Fibroblast of lung (primary cell): ENCODE results near the gene IP6K2. TPM values are rescaled to one million over a fixed set of nuclear protein-coding genes. Genes with fewer than 3 reads are reported as not detected.

Experiments used
- DNase-seq, 2 donors: peaks; one replicate each; pipeline versions ENCODE4 v3.0.0 to v3.0.0-alpha.2; 2010; ENCODE audit warnings: low read depth in 2 of 2
- H2AFZ ChIP-seq: 2 replicates; pipeline ENCODE4 v1.5.1; 2012; ENCODE audit warnings: low read length, control low read depth, inconsistent platforms
- H3K27ac ChIP-seq: 2 replicates; pipeline ENCODE4 v1.5.1; 2011; ENCODE audit warnings: low read length, control low read depth; ENCODE audit not compliant: insufficient read depth
- H3K27me3 ChIP-seq: 2 replicates; pipeline ENCODE4 v1.5.1; 2011; ENCODE audit warnings: mild to moderate bottlenecking, low read length; ENCODE audit not compliant: control insufficient read depth, insufficient read depth
- H3K36me3 ChIP-seq: 2 replicates; pipeline ENCODE4 v1.5.1; 2011; ENCODE audit warnings: low read length; ENCODE audit not compliant: control insufficient read depth, insufficient read depth
- H3K4me1 ChIP-seq: 2 replicates; pipeline ENCODE4 v1.5.1; 2011; ENCODE audit warnings: low read length; ENCODE audit not compliant: control insufficient read depth, insufficient read depth; ENCODE audit errors: extremely low read depth
- H3K4me2 ChIP-seq: 2 replicates; pipeline ENCODE4 v1.5.1; 2011; ENCODE audit warnings: low read length, control low read depth; ENCODE audit not compliant: insufficient read depth; ENCODE audit errors: extremely low read depth
- H3K4me3 ChIP-seq, 4 experiments: fragments of 200-600 bp in 1 of 4; sonication (generic) in 1 of 4; replicated peaks in 1 of 4; 2 replicates each; pipeline ENCODE4 v1.5.1; 2011 to 2016; ENCODE audit warnings: low read length in 4 of 4, low read depth in 3 of 4, mild to moderate bottlenecking in 3 of 4, control low read depth in 2 of 4, inconsistent platforms in 1 of 4, mixed read lengths in 1 of 4; ENCODE audit not compliant: insufficient read depth in 1 of 4; ENCODE audit errors: control extremely low read depth in 1 of 4
- H3K79me2 ChIP-seq: 2 replicates; pipeline ENCODE4 v1.5.1; 2012; ENCODE audit warnings: mild to moderate bottlenecking, low read length, inconsistent platforms; ENCODE audit not compliant: control insufficient read depth, insufficient read depth
- H3K9ac ChIP-seq: 2 replicates; pipeline ENCODE4 v1.5.1; 2011; ENCODE audit warnings: mild to moderate bottlenecking, low read length, control low read depth; ENCODE audit not compliant: insufficient read depth
- H3K9me3 ChIP-seq: 2 replicates; pipeline ENCODE4 v1.5.1; 2012; ENCODE audit warnings: low read depth, low read length; ENCODE audit not compliant: control insufficient read depth, insufficient read depth
- H4K20me1 ChIP-seq: 2 replicates; pipeline ENCODE4 v1.5.1; 2011; ENCODE audit warnings: low read length; ENCODE audit not compliant: control insufficient read depth, insufficient read depth; ENCODE audit errors: extremely low read depth
- EZH2 ChIP-seq: IDR thresholded peaks from 2 replicates; pipeline ENCODE4 v1.5.1; 2012; ENCODE audit warnings: low read length, control low read depth, mild to moderate bottlenecking; ENCODE audit errors: missing control alignments
- polyA plus RNA-seq, 2 donors: library from polyadenylated mRNA; depleted of rRNA in 1 of 2; stranded (reverse) in 1 of 2; unstranded in 1 of 2; fragments of >200 nt; gene quantifications; 2 replicates each; pipeline ENCODE4 v1.2.1, GENCODE V29; 2011 to 2012; ENCODE audit warnings: missing spikeins in 1 of 2
- total RNA-seq: library from RNA; depleted of rRNA; stranded (reverse); fragments of >200 nt; gene quantifications from 2 replicates; pipeline ENCODE4 v1.2.1, GENCODE V29; 2014
- TF ChIP-seq, protein P1 (sequence below), 2 donors: IDR thresholded peaks in 1 of 2; conservative IDR thresholded peaks in 1 of 2; 1 replicate in 1 of 2; 2 replicates in 1 of 2; pipeline ENCODE4 v1.5.1; 2011 to 2012; ENCODE audit warnings: low read length in 2 of 2, control low read depth in 1 of 2, inconsistent platforms in 1 of 2, low read depth in 1 of 2, mild to moderate bottlenecking in 1 of 2

IP6K2 gene
- total and polyA plus RNA-seq, 2 donors (not counting 1 experiment from before 2014, with no cell fraction given) = 53.5 to 58.9 TPM

DNA sequence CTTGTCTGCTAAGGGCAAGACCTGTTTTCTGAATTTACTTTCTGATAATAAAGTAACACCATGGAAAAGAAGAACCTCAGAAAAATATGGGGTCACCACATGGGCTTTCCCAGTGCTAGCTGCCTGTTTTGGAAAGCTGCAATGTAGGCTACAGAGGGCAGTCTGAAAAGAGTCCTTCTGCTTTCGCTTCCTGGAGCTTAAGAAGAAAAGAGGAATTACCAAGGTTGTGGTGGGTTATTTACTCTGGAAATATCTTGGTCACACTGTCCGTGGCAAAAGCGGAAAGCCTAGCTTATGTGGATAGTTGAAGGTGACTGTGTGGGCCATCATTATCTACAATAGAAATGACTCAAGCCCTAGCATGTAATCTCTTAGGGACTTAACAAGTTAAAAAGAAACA lies 31.7 kb upstream of the IP6K2 start:
- H3K4me2 ChIP-seq = no peak overlapping the region
- H3K36me3 ChIP-seq = peaks cover 3% of the 10 kb centered on the region
- no peaks in the 10 kb centered on the region for H3K4me1 ChIP-seq
- no peak for DNase-seq
- H3K9me3 ChIP-seq = no peaks in the 10 kb centered on the region
- no peak overlapping the region for H3K27ac ChIP-seq
- no peak overlapping the region for H3K9ac ChIP-seq
- no peak overlapping the region for H2AFZ ChIP-seq
- no peaks in the 10 kb centered on the region for H4K20me1 ChIP-seq
- H3K4me3 ChIP-seq = no peak overlapping the region
- TF ChIP-seq, protein P1, sequence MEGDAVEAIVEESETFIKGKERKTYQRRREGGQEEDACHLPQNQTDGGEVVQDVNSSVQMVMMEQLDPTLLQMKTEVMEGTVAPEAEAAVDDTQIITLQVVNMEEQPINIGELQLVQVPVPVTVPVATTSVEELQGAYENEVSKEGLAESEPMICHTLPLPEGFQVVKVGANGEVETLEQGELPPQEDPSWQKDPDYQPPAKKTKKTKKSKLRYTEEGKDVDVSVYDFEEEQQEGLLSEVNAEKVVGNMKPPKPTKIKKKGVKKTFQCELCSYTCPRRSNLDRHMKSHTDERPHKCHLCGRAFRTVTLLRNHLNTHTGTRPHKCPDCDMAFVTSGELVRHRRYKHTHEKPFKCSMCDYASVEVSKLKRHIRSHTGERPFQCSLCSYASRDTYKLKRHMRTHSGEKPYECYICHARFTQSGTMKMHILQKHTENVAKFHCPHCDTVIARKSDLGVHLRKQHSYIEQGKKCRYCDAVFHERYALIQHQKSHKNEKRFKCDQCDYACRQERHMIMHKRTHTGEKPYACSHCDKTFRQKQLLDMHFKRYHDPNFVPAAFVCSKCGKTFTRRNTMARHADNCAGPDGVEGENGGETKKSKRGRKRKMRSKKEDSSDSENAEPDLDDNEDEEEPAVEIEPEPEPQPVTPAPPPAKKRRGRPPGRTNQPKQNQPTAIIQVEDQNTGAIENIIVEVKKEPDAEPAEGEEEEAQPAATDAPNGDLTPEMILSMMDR (conservative IDR thresholded peaks at IDR 0.05 in 1 of 2, IDR thresholded peaks at IDR 0.05 in 1 of 2; ENCODE audit: low read depth in 1 of 2, low read length in 2 of 2) = no peak
- TF ChIP-seq EZH2 = no peak
- no peaks in the 10 kb centered on the region for H3K79me2 ChIP-seq
- H3K27me3 ChIP-seq = no peaks in the 10 kb centered on the region

DNA sequence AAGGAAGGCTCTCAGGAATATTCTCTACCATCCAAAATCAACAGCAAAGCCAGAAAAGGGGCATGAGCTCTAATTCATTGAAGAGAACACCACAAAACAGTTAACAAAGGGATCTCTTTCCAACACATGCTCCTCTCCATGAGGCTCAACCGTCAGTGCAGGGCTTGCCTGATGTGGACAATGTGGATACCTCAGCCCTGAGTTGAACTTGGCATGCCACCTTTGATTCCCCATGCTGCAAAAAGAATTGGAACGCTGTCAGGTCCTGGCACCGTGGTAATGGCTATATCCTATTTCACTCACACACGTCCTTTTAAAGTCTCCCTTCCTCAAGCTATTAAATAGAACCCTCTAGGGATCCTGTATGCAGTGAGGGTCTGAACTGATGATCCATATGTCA lies 30.7 kb upstream of the IP6K2 start:
- no peak for TF ChIP-seq EZH2
- TF ChIP-seq, protein P1 (conservative IDR thresholded peaks at IDR 0.05 in 1 of 2, IDR thresholded peaks at IDR 0.05 in 1 of 2; ENCODE audit: low read depth in 1 of 2, low read length in 2 of 2) = no peak
- no peaks in the 10 kb centered on the region for H3K4me1 ChIP-seq
- H2AFZ ChIP-seq = no peak overlapping the region
- no peaks in the 10 kb centered on the region for H3K27me3 ChIP-seq
- H4K20me1 ChIP-seq = no peaks in the 10 kb centered on the region
- no peaks in the 10 kb centered on the region for H3K9me3 ChIP-seq
- no peaks in the 10 kb centered on the region for H3K79me2 ChIP-seq
- peaks cover 3% of the 10 kb centered on the region for H3K36me3 ChIP-seq
- H3K27ac ChIP-seq = no peak overlapping the region
- H3K4me2 ChIP-seq = no peak overlapping the region
- no peak overlapping the region for H3K9ac ChIP-seq
- H3K4me3 ChIP-seq = no peak overlapping the region
- no peak for DNase-seq

DNA sequence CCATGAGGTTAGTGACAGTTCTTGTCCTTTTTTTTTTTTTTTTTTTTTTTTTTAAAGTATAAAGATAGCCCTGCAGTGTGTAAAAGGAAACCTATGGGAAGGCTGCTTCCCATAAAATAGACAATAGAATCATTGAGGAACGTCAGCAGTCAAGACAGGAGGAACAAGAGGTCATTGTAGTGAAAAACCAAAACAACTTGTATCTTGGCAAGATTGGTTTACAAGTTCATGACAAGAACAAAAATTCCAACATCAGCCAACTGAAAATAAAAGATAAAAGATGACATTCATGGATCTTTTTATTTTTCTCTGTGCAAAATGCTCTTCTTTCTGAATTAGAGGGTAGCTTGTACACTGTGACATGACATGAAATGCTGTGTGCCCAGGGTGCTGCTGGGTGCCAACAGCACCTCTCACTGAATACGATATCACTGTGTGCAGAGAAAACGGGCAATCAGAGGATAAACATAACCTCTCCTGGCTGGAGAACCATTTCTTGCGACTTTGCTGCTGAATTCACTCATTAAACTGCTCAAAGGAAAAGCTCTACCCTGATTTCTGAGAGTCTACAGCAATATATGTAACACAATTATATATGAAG lies 30.1 kb upstream of the IP6K2 start:
- Histone ChIP-seq H3K27me3 (no peaks in the 10 kb centered on the region), H3K36me3 (peaks cover 3% of the 10 kb centered on the region), H3K4me3 (no peak overlapping the region), H3K9me3 (no peaks in the 10 kb centered on the region), H3K79me2 (no peaks in the 10 kb centered on the region), H3K9ac (no peak overlapping the region), H3K27ac (no peak overlapping the region), H4K20me1 (no peaks in the 10 kb centered on the region), H3K4me2 (no peak overlapping the region), H3K4me1 (no peaks in the 10 kb centered on the region), H2AFZ (no peak overlapping the region)
- DNase-seq = no peak
- no peak for TF ChIP-seq EZH2
- TF ChIP-seq, protein P1 (conservative IDR thresholded peaks at IDR 0.05 in 1 of 2, IDR thresholded peaks at IDR 0.05 in 1 of 2; ENCODE audit: low read depth in 1 of 2, low read length in 2 of 2) = no peak
